Measurements from ENCODE around the gene BICC1. TPM values are rescaled to one million over a fixed set of nuclear protein-coding genes. Genes with fewer than 3 reads are reported as not detected.

Gene BICC1
- total RNA-seq, 4 donors from 2014 or later, result 28.8 to 39.0 (median 30.5) TPM

GRCh38 chr10:58529077-58529728, 16.5 kb downstream of the BICC1 start:
- Histone ChIP-seq H3K4me3 (no peak overlapping the region), H3K9me3 (peaks cover 0 to 37% (median 0%) of the 10 kb centered on the region in 4 donors), H3K4me1 (no peaks in the 10 kb centered on the region), H3K36me3 (no peaks in the 10 kb centered on the region), H3K27ac (no peak overlapping the region), H3K27me3 (no peaks in the 10 kb centered on the region)
- TF ChIP-seq CTCF (IDR thresholded peaks at IDR 0.05) (no peak), POLR2A (IDR thresholded peaks at IDR 0.05) (no peak), EP300 (IDR thresholded peaks at IDR 0.05) (no peak)
- no peak for DNase-seq (ENCODE audit: low spot score in 2 of 2)
- WGBS, 2 donors, result 71 to 90% methylated on average over 3 of the region's 3 CpGs

GRCh38 chr10:58531084-58531695, 18.5 kb downstream of the BICC1 start:
- peak in 4 of 5 experiments; percentile 19 to 51 (median 33) for TF ChIP-seq CTCF (IDR thresholded peaks at IDR 0.05)
- TF ChIP-seq EP300 (IDR thresholded peaks at IDR 0.05), result no peak
- Histone ChIP-seq H3K4me1 (no peaks in the 10 kb centered on the region), H3K4me3 (no peak overlapping the region), H3K9me3 (peaks cover 0 to 55% (median 7%) of the 10 kb centered on the region in 4 donors), H3K27ac (no peak overlapping the region), H3K27me3 (no peaks in the 10 kb centered on the region), H3K36me3 (no peaks in the 10 kb centered on the region)
- DNase-seq (ENCODE audit: low spot score in 2 of 2), result peak in 1 of 2 donors; percentile 77
- 47 to 57% methylated on average over 5 of the region's 5 CpGs for WGBS, 2 donors

- DNase-seq (ENCODE audit: low spot score in 2 of 2), result no peak
- Histone ChIP-seq H3K27ac (no peak overlapping the region), H3K36me3 (no peaks in the 10 kb centered on the region), H3K9me3 (peaks cover 0 to 73% (median 11%) of the 10 kb centered on the region in 4 donors), H3K4me1 (no peaks in the 10 kb centered on the region), H3K4me3 (no peak overlapping the region), H3K27me3 (no peaks in the 10 kb centered on the region)
- 92% methylated on average over 3 of the region's 3 CpGs for WGBS, 2 donors
- TF ChIP-seq POLR2A (IDR thresholded peaks at IDR 0.05) (no peak), CTCF (IDR thresholded peaks at IDR 0.05) (no peak), EP300 (IDR thresholded peaks at IDR 0.05) (no peak)
Observed at GRCh38 chr10:58535311-58535710, 22.6 kb downstream of the BICC1 start.

GRCh38 chr10:58543141-58543540, 30.5 kb downstream of the BICC1 start:
- TF ChIP-seq POLR2A (IDR thresholded peaks at IDR 0.05) (no peak), CTCF (IDR thresholded peaks at IDR 0.05) (no peak), EP300 (IDR thresholded peaks at IDR 0.05) (no peak)
- H3K27ac ChIP-seq, result no peak overlapping the region

GRCh38 chr10:58544135-58544534, 31.5 kb downstream of the BICC1 start:
- Histone ChIP-seq H3K4me1 (peaks cover 0 to 15% (median 0%) of the 10 kb centered on the region in 4 donors), H3K27me3 (no peaks in the 10 kb centered on the region), H3K36me3 (no peaks in the 10 kb centered on the region), H3K27ac (no peak overlapping the region), H3K4me3 (no peak overlapping the region), H3K9me3 (peaks cover 0 to 7% (median 0%) of the 10 kb centered on the region in 4 donors)
- DNase-seq (ENCODE audit: low spot score in 2 of 2), result no peak
- WGBS, 2 donors, result 57 to 60% methylated on average over 1 of the region's 1 CpG
- TF ChIP-seq POLR2A (IDR thresholded peaks at IDR 0.05), result no peak
- TF ChIP-seq EP300 (IDR thresholded peaks at IDR 0.05), result no peak
- TF ChIP-seq CTCF (IDR thresholded peaks at IDR 0.05), result no peak

More at GRCh38 chr10:58543141-58543540, 30.5 kb downstream of the BICC1 start:
- Histone ChIP-seq H3K36me3 (no peaks in the 10 kb centered on the region), H3K4me1 (peaks cover 0 to 15% (median 0%) of the 10 kb centered on the region in 4 donors), H3K9me3 (peaks cover 0 to 12% (median under 1%) of the 10 kb centered on the region in 4 donors), H3K27me3 (no peaks in the 10 kb centered on the region), H3K4me3 (no peak overlapping the region)
- DNase-seq (ENCODE audit: low spot score in 2 of 2), result no peak
